A549 (cell line): ENCODE measurements around the gene P2RY14.

ENCODE experiments used
- HDAC2 ChIP-seq: fragments of 200-600 bp; sonication (generic); IDR thresholded peaks from 2 replicates; pipeline ENCODE4 v1.6.1; 2016
- JUN ChIP-seq, 2 experiments: fragments of >200 bp; sonication (Bioruptor Twin); formaldehyde crosslinking; IDR thresholded peaks; 2 replicates in 1 of 2; 3 replicates in 1 of 2; pipeline ENCODE4 v1.6.1; 2016 to 2017
- POLR2A ChIP-seq: IDR thresholded peaks from 2 replicates; pipeline ENCODE4 v1.6.1; 2012; ENCODE audit warnings: mild to moderate bottlenecking, low read length
- RAD21 ChIP-seq, 2 experiments: fragments of >200 bp in 1 of 2; sonication (Bioruptor Twin) in 1 of 2; formaldehyde crosslinking in 1 of 2; IDR thresholded peaks in 1 of 2; conservative IDR thresholded peaks in 1 of 2; 2 replicates in 1 of 2; 3 replicates in 1 of 2; pipeline ENCODE4 v1.6.1; 2012 to 2018; ENCODE audit warnings: inconsistent platforms in 1 of 2
- RFX5 ChIP-seq: fragments of 450-650 bp; IDR thresholded peaks from 2 replicates; pipeline ENCODE4 v1.7.1; 2014; ENCODE audit warnings: antibody characterized with exemption, mild to moderate bottlenecking, moderate library complexity
- SMC3 ChIP-seq: fragments of >200 bp; sonication (Bioruptor Twin); formaldehyde crosslinking; IDR thresholded peaks from 3 replicates; pipeline ENCODE4 v1.6.1; 2018; ENCODE audit warnings: inconsistent platforms
- TF ChIP-seq, protein P1 (sequence below): fragments of >200 bp; sonication (Bioruptor Twin); formaldehyde crosslinking; IDR thresholded peaks from 3 replicates; pipeline ENCODE4 v1.5.1; 2016
- TF ChIP-seq, protein P2 (sequence below): fragments of 450-650 bp; IDR thresholded peaks from 2 replicates; pipeline ENCODE4 v1.6.1; 2014; ENCODE audit warnings: antibody characterized with exemption
- TF ChIP-seq, protein P3 (sequence below): IDR thresholded peaks from 2 replicates; pipeline ENCODE4 v1.6.1; 2012; ENCODE audit warnings: low read depth, borderline replicate concordance
- TF ChIP-seq, protein P4 (sequence below): fragments of 250-450 bp; sonication (Bioruptor Pico); IDR thresholded peaks from 2 replicates; pipeline ENCODE4 v1.5.0; 2021; ENCODE audit warnings: mild to moderate bottlenecking, moderate library complexity, borderline replicate concordance

DNA sequence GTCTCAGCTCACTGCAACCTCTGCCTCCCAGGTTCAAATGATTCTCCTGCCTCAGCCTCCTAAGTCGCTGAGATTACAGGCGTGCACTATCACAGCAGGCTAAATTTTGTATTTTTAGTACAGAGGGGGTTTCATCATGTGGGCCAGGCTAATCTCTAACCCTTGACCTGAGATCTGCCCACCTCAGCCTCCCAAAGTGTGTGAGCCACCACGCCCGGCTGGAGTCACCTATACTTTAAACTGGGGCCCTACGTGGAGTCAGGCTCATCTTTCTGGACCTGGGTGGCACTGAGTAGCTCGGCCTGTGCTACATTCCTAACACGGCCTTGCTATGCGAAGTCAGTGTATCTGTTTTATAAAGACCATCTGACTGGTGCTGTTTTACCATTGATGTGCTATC, 81.1 kb downstream of the P2RY14 start:
- TF ChIP-seq, protein P1, sequence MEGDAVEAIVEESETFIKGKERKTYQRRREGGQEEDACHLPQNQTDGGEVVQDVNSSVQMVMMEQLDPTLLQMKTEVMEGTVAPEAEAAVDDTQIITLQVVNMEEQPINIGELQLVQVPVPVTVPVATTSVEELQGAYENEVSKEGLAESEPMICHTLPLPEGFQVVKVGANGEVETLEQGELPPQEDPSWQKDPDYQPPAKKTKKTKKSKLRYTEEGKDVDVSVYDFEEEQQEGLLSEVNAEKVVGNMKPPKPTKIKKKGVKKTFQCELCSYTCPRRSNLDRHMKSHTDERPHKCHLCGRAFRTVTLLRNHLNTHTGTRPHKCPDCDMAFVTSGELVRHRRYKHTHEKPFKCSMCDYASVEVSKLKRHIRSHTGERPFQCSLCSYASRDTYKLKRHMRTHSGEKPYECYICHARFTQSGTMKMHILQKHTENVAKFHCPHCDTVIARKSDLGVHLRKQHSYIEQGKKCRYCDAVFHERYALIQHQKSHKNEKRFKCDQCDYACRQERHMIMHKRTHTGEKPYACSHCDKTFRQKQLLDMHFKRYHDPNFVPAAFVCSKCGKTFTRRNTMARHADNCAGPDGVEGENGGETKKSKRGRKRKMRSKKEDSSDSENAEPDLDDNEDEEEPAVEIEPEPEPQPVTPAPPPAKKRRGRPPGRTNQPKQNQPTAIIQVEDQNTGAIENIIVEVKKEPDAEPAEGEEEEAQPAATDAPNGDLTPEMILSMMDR, result no peak
- TF ChIP-seq RFX5 (no peak), JUN (IDR thresholded peaks at IDR 0.05) (no peak), HDAC2 (no peak), RAD21 (conservative IDR thresholded peaks at IDR 0.05 in 1 of 2, IDR thresholded peaks at IDR 0.05 in 1 of 2) (no peak), SMC3 (no peak), POLR2A (no peak)
- TF ChIP-seq, protein P2, sequence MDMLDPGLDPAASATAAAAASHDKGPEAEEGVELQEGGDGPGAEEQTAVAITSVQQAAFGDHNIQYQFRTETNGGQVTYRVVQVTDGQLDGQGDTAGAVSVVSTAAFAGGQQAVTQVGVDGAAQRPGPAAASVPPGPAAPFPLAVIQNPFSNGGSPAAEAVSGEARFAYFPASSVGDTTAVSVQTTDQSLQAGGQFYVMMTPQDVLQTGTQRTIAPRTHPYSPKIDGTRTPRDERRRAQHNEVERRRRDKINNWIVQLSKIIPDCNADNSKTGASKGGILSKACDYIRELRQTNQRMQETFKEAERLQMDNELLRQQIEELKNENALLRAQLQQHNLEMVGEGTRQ, result no peak
- TF ChIP-seq, protein P3, sequence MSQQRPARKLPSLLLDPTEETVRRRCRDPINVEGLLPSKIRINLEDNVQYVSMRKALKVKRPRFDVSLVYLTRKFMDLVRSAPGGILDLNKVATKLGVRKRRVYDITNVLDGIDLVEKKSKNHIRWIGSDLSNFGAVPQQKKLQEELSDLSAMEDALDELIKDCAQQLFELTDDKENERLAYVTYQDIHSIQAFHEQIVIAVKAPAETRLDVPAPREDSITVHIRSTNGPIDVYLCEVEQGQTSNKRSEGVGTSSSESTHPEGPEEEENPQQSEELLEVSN, result no peak
- TF ChIP-seq, protein P4, sequence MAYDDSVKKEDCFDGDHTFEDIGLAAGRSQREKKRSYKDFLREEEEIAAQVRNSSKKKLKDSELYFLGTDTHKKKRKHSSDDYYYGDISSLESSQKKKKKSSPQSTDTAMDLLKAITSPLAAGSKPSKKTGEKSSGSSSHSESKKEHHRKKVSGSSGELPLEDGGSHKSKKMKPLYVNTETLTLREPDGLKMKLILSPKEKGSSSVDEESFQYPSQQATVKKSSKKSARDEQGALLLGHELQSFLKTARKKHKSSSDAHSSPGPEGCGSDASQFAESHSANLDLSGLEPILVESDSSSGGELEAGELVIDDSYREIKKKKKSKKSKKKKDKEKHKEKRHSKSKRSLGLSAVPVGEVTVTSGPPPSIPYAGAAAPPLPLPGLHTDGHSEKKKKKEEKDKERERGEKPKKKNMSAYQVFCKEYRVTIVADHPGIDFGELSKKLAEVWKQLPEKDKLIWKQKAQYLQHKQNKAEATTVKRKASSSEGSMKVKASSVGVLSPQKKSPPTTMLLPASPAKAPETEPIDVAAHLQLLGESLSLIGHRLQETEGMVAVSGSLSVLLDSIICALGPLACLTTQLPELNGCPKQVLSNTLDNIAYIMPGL (CRISPR knock-in tag), result no peak
